ENCODE measurements around the gene CLEC11A.
"Not testable (repeated sequence)": the region's sequence is repeated elsewhere in the genome, so short reads cannot be mapped to it uniquely, and the experiment has no call there.

Gene CLEC11A

GRCh38 chr19:50759076-50759475 lies 35.9 kb downstream of the CLEC11A start:
- not testable (repeated sequence) for H3K4me2 ChIP-seq (ENCODE audit: low read depth, low read length, poor library complexity, severe bottlenecking); H3K4me3 ChIP-seq (ENCODE audit: low read length, poor library complexity, severe bottlenecking); H3K79me2 ChIP-seq (ENCODE audit: insufficient read depth, low read length); H3K27me3 ChIP-seq (ENCODE audit: insufficient read depth, low read length, poor library complexity, severe bottlenecking); H3K9me3 ChIP-seq (ENCODE audit: insufficient read depth, low read depth, low read length); H3K4me1 ChIP-seq (ENCODE audit: insufficient read depth, low read length, poor library complexity, severe bottlenecking); H3K36me3 ChIP-seq (ENCODE audit: insufficient read depth, low read length); H3F3A ChIP-seq (ENCODE audit: low read depth); H4K20me1 ChIP-seq (ENCODE audit: insufficient read depth, low read length, poor library complexity, severe bottlenecking); H3K9me2 ChIP-seq (replicated peaks; ENCODE audit: low read depth, low read length); H3K9ac ChIP-seq (ENCODE audit: low read depth, low read length, poor library complexity, severe bottlenecking); H2AFZ ChIP-seq (ENCODE audit: low read length)

- no peak overlapping the region for H3K9ac ChIP-seq (ENCODE audit: low read depth, low read length, poor library complexity, severe bottlenecking)
- H4K20me1 ChIP-seq (ENCODE audit: insufficient read depth, low read length, poor library complexity, severe bottlenecking) = no peaks in the 10 kb centered on the region
- no peaks in the 10 kb centered on the region for H3K79me2 ChIP-seq (ENCODE audit: insufficient read depth, low read length)
- H3K36me3 ChIP-seq (ENCODE audit: insufficient read depth, low read length) = no peaks in the 10 kb centered on the region
- H3K4me2 ChIP-seq (ENCODE audit: low read depth, low read length, poor library complexity, severe bottlenecking) = no peak overlapping the region
- 0 out of 2 replicates have a peak overlapping the region, but pooled peaks have one; percentile 40 for H2AFZ ChIP-seq (ENCODE audit: low read length)
- no peaks in the 10 kb centered on the region for H3F3A ChIP-seq (ENCODE audit: low read depth)
- H3K9me3 ChIP-seq (ENCODE audit: insufficient read depth, low read depth, low read length) = no peaks in the 10 kb centered on the region
- no peaks in the 10 kb centered on the region for H3K4me1 ChIP-seq (ENCODE audit: insufficient read depth, low read length, poor library complexity, severe bottlenecking)
- H3K27me3 ChIP-seq (ENCODE audit: insufficient read depth, low read length, poor library complexity, severe bottlenecking) = no peaks in the 10 kb centered on the region
- no peaks in the 10 kb centered on the region for H3K9me2 ChIP-seq (replicated peaks; ENCODE audit: low read depth, low read length)
- no peak overlapping the region for H3K4me3 ChIP-seq (ENCODE audit: low read length, poor library complexity, severe bottlenecking)
- TF ChIP-seq EZH2phosphoT487 (IDR thresholded peaks at IDR 0.05; ENCODE audit: borderline replicate concordance) (no peak), CTCF (conservative IDR thresholded peaks at IDR 0.05; ENCODE audit: low read length) (no peak)
Observed at GRCh38 chr19:50759886-50760285, 36.7 kb downstream of the CLEC11A start.

GRCh38 chr19:50761501-50761900 lies 38.3 kb downstream of the CLEC11A start:
- not testable (repeated sequence) for H3K9me3 ChIP-seq (ENCODE audit: insufficient read depth, low read depth, low read length); H3K79me2 ChIP-seq (ENCODE audit: insufficient read depth, low read length); H3K27me3 ChIP-seq (ENCODE audit: insufficient read depth, low read length, poor library complexity, severe bottlenecking); H3K4me2 ChIP-seq (ENCODE audit: low read depth, low read length, poor library complexity, severe bottlenecking); H3K36me3 ChIP-seq (ENCODE audit: insufficient read depth, low read length); H3K9me2 ChIP-seq (replicated peaks; ENCODE audit: low read depth, low read length); H2AFZ ChIP-seq (ENCODE audit: low read length); H4K20me1 ChIP-seq (ENCODE audit: insufficient read depth, low read length, poor library complexity, severe bottlenecking); H3K9ac ChIP-seq (ENCODE audit: low read depth, low read length, poor library complexity, severe bottlenecking); H3K4me3 ChIP-seq (ENCODE audit: low read length, poor library complexity, severe bottlenecking); H3F3A ChIP-seq (ENCODE audit: low read depth); H3K4me1 ChIP-seq (ENCODE audit: insufficient read depth, low read length, poor library complexity, severe bottlenecking)

GRCh38 chr19:50763521-50763920 lies 40.4 kb downstream of the CLEC11A start:
- H3K9me2 ChIP-seq (replicated peaks; ENCODE audit: low read depth, low read length); H3K27me3 ChIP-seq (ENCODE audit: insufficient read depth, low read length, poor library complexity, severe bottlenecking); H3K4me2 ChIP-seq (ENCODE audit: low read depth, low read length, poor library complexity, severe bottlenecking); H3K9ac ChIP-seq (ENCODE audit: low read depth, low read length, poor library complexity, severe bottlenecking); H3K4me1 ChIP-seq (ENCODE audit: insufficient read depth, low read length, poor library complexity, severe bottlenecking); H3K36me3 ChIP-seq (ENCODE audit: insufficient read depth, low read length); H2AFZ ChIP-seq (ENCODE audit: low read length); H3K9me3 ChIP-seq (ENCODE audit: insufficient read depth, low read depth, low read length); H3F3A ChIP-seq (ENCODE audit: low read depth); H4K20me1 ChIP-seq (ENCODE audit: insufficient read depth, low read length, poor library complexity, severe bottlenecking); H3K4me3 ChIP-seq (ENCODE audit: low read length, poor library complexity, severe bottlenecking); H3K79me2 ChIP-seq (ENCODE audit: insufficient read depth, low read length): not testable (repeated sequence)

- no peak overlapping the region for H2AFZ ChIP-seq (ENCODE audit: low read length)
- no peaks in the 10 kb centered on the region for H3K9me2 ChIP-seq (replicated peaks; ENCODE audit: low read depth, low read length)
- no peaks in the 10 kb centered on the region for H3K79me2 ChIP-seq (ENCODE audit: insufficient read depth, low read length)
- H3K9me3 ChIP-seq (ENCODE audit: insufficient read depth, low read depth, low read length) = no peaks in the 10 kb centered on the region
- H3K4me2 ChIP-seq (ENCODE audit: low read depth, low read length, poor library complexity, severe bottlenecking) = no peak overlapping the region
- TF ChIP-seq CTCF (conservative IDR thresholded peaks at IDR 0.05; ENCODE audit: low read length) = no peak
- no peak for TF ChIP-seq EZH2phosphoT487 (IDR thresholded peaks at IDR 0.05; ENCODE audit: borderline replicate concordance)
- H3K4me1 ChIP-seq (ENCODE audit: insufficient read depth, low read length, poor library complexity, severe bottlenecking) = no peaks in the 10 kb centered on the region
- no peaks in the 10 kb centered on the region for H4K20me1 ChIP-seq (ENCODE audit: insufficient read depth, low read length, poor library complexity, severe bottlenecking)
- no peak overlapping the region for H3K4me3 ChIP-seq (ENCODE audit: low read length, poor library complexity, severe bottlenecking)
- no peaks in the 10 kb centered on the region for H3K27me3 ChIP-seq (ENCODE audit: insufficient read depth, low read length, poor library complexity, severe bottlenecking)
- H3F3A ChIP-seq (ENCODE audit: low read depth) = no peaks in the 10 kb centered on the region
- H3K9ac ChIP-seq (ENCODE audit: low read depth, low read length, poor library complexity, severe bottlenecking) = no peak overlapping the region
- H3K36me3 ChIP-seq (ENCODE audit: insufficient read depth, low read length) = no peaks in the 10 kb centered on the region
Observed at GRCh38 chr19:50764409-50764808, 41.2 kb downstream of the CLEC11A start.

- H3K9me3 ChIP-seq (ENCODE audit: insufficient read depth, low read depth, low read length); H2AFZ ChIP-seq (ENCODE audit: low read length); H3F3A ChIP-seq (ENCODE audit: low read depth); H3K4me3 ChIP-seq (ENCODE audit: low read length, poor library complexity, severe bottlenecking); H3K4me1 ChIP-seq (ENCODE audit: insufficient read depth, low read length, poor library complexity, severe bottlenecking); H3K36me3 ChIP-seq (ENCODE audit: insufficient read depth, low read length); H3K9ac ChIP-seq (ENCODE audit: low read depth, low read length, poor library complexity, severe bottlenecking); H3K9me2 ChIP-seq (replicated peaks; ENCODE audit: low read depth, low read length); H3K79me2 ChIP-seq (ENCODE audit: insufficient read depth, low read length); H3K27me3 ChIP-seq (ENCODE audit: insufficient read depth, low read length, poor library complexity, severe bottlenecking); H3K4me2 ChIP-seq (ENCODE audit: low read depth, low read length, poor library complexity, severe bottlenecking); H4K20me1 ChIP-seq (ENCODE audit: insufficient read depth, low read length, poor library complexity, severe bottlenecking): not testable (repeated sequence)
Observed at GRCh38 chr19:50766746-50767145, 43.6 kb downstream of the CLEC11A start.
